Measurements from ENCODE around the gene RTRAF. TPM values are rescaled to one million over a fixed set of nuclear protein-coding genes. Genes with fewer than 3 reads are reported as not detected.

RTRAF gene
- total RNA-seq, 1 donor from 2014 or later = 226 TPM

DNA sequence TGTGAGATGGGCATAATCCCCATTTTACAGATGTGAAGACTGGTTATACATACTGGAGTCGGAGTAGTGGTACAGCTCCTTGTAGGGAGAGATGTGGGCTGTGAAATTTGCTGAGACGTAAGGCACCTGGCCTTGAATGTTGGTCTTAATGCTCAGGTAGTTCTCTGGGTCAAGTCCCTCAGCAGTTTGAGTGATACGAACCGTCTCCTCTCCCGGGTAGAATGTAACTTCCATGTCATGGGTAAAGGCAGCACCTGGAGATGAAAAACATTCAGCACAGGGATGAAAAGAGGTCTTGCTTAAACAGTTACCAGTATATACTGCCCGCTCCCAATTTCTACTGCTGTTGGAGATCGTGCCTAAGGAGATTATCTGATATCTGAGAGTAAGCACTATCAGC lies 51.3 kb downstream of the RTRAF start:
- Mint-ChIP-seq H3K9me3 (peaks cover 14% of the 10 kb centered on the region), H3K27ac (no peak overlapping the region), H3K27me3 (peaks cover 23% of the 10 kb centered on the region), H3K4me3 (no peak overlapping the region), H3K4me1 (peaks cover 7% of the 10 kb centered on the region), H3K36me3 (ENCODE audit: low read depth) (no peaks in the 10 kb centered on the region)
- no peak for DNase-seq
- intact Hi-C loops (cut with micrococcal nuclease) = no loop called here

DNA sequence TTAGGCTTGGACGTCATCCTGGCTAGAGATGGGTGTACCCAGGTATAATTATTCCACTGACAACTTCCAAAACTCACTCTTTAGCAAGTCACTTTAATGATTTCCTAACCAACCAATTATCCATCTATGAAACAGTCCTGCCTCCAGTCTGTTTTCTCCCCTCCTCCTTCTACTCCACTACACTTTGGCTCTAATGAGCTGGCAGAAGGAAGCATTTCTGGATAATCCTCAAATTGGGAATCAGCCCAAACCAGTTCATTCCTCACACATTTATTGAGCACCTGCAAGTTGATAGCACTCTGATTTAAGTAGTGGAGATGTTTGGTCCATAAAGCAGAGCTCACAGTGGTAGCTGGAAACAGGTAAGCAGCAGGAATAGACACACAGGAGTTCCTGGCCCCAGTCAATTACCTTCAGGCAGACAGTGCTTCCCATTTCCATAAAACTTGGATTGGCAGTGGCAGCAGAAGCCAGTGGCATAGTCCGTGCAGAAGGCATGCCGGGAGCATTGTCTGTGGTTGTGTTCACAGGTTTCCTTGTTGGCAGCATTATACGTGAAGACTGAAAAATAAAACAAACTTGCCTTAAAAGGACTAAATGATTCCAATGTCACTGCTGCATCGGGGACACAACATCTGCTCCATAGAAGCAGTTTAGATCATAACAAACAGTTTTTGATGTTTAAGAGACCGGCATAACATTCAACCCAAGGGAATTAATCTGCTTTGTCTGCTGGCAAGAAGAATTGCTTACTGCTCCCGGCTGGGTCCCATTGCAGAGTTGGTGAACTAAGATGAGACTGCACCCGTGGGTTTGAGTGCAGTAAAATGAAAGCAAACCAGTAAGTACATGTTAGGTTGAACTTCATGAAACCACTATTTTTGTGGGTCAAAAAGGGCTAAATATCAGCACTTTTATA lies 53.3 kb downstream of the RTRAF start:
- no peak for DNase-seq
- no peak overlapping the region for H3K27ac Mint-ChIP-seq
- peaks cover 13% of the 10 kb centered on the region for H3K4me1 Mint-ChIP-seq
- peaks cover 8% of the 10 kb centered on the region for H3K9me3 Mint-ChIP-seq
- H3K36me3 Mint-ChIP-seq (ENCODE audit: low read depth) = no peaks in the 10 kb centered on the region
- peaks cover 18% of the 10 kb centered on the region for H3K27me3 Mint-ChIP-seq
- H3K4me3 Mint-ChIP-seq = no peak overlapping the region
- intact Hi-C loops (cut with micrococcal nuclease) = no loop called here

GRCh38 chr14:52043690-52044089 lies 54.3 kb downstream of the RTRAF start:
- Mint-ChIP-seq H3K4me3 (no peak overlapping the region), H3K27me3 (peaks cover 7% of the 10 kb centered on the region), H3K36me3 (ENCODE audit: low read depth) (no peaks in the 10 kb centered on the region), H3K27ac (no peak overlapping the region), H3K4me1 (peaks cover 13% of the 10 kb centered on the region), H3K9me3 (no peaks in the 10 kb centered on the region)
- intact Hi-C loops (cut with micrococcal nuclease) = no loop called here
- peak; percentile 72 for DNase-seq

DNA sequence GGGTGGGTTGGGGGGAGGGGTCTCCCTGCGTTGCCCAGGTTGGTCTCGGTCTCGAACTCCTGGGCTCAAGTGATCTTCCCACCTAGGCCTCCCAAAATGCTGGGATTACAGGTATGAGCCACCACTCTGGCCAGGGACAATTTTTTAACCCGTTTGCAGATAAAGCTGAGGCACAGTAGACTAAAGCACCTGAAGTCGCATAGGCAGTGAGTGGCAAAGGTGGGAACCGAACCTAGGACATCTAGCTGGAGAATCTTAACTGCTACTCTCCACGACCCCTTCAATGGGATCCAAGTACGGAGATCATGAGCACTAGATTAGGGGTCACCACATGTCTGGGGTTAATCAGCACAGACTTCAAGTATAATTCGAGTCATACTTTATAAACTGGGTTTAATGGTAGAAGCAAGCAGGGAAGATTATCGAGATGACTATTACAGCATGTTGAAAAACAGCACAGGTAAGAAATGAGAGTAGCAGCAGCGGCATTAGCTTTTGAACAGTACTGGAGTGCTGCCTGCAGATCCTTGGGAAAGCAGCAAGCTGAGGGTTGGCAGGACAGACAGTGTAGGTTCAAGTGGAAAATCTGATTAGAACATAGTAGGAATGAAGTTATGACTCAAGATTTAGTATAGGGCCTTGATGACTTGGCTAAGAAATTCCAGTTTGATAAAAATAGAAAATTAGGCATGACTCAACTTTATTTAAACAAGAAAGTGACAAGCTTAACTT lies 55.6 kb downstream of the RTRAF start:
- H3K36me3 Mint-ChIP-seq (ENCODE audit: low read depth) = no peaks in the 10 kb centered on the region
- H3K4me1 Mint-ChIP-seq = peaks cover 13% of the 10 kb centered on the region
- intact Hi-C loops (cut with micrococcal nuclease) = no loop called here
- H3K4me3 Mint-ChIP-seq = no peak overlapping the region
- no peak for DNase-seq
- peaks cover 4% of the 10 kb centered on the region for H3K27me3 Mint-ChIP-seq
- no peaks in the 10 kb centered on the region for H3K9me3 Mint-ChIP-seq
- no peak overlapping the region for H3K27ac Mint-ChIP-seq

GRCh38 chr14:52046376-52046917 lies 57.1 kb downstream of the RTRAF start:
- intact Hi-C loops (cut with micrococcal nuclease) = no loop called here

DNA sequence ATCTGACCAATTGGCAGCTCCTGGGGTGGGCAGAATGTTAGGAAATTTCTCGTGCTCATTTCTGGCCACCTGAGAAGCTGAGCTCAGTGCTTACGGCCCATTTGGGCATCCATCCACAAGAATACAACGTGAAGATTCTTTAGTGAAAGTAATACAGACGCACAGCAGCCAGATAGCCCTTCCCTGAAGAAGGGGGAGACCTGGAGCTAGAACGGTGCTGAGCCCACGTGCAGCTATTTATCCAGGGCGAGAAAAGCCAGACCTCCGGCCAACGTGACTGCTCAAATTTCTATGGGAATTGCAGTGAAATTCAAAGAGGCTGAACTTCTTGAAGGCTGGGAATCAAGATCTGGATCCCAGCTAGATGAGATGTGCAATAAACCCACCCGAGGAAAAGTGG lies 58.8 kb downstream of the RTRAF start:
- peaks cover 13% of the 10 kb centered on the region for H3K4me1 Mint-ChIP-seq
- H3K36me3 Mint-ChIP-seq (ENCODE audit: low read depth) = no peaks in the 10 kb centered on the region
- H3K4me3 Mint-ChIP-seq = no peak overlapping the region
- peaks cover 15% of the 10 kb centered on the region for H3K27me3 Mint-ChIP-seq
- intact Hi-C loops (cut with micrococcal nuclease) = no loop called here
- H3K27ac Mint-ChIP-seq = no peak overlapping the region
- no peaks in the 10 kb centered on the region for H3K9me3 Mint-ChIP-seq
- no peak for DNase-seq

More at GRCh38 chr14:52046376-52046917, 57.1 kb downstream of the RTRAF start:
- H3K27me3 Mint-ChIP-seq = peaks cover 6% of the 10 kb centered on the region
- DNase-seq = no peak
- no peaks in the 10 kb centered on the region for H3K36me3 Mint-ChIP-seq (ENCODE audit: low read depth)
- peaks cover 13% of the 10 kb centered on the region for H3K4me1 Mint-ChIP-seq
- no peak overlapping the region for H3K4me3 Mint-ChIP-seq
- H3K27ac Mint-ChIP-seq = no peak overlapping the region
- H3K9me3 Mint-ChIP-seq = no peaks in the 10 kb centered on the region

GRCh38 chr14:52048641-52049204 lies 59.4 kb downstream of the RTRAF start:
- Mint-ChIP-seq H3K9me3 (no peaks in the 10 kb centered on the region), H3K4me1 (peaks cover 13% of the 10 kb centered on the region), H3K27ac (peak overlapping the region; percentile 16), H3K27me3 (peaks cover 15% of the 10 kb centered on the region), H3K36me3 (ENCODE audit: low read depth) (no peaks in the 10 kb centered on the region), H3K4me3 (no peak overlapping the region)
- DNase-seq = no peak
- intact Hi-C loops (cut with micrococcal nuclease) = no loop called here

DNA sequence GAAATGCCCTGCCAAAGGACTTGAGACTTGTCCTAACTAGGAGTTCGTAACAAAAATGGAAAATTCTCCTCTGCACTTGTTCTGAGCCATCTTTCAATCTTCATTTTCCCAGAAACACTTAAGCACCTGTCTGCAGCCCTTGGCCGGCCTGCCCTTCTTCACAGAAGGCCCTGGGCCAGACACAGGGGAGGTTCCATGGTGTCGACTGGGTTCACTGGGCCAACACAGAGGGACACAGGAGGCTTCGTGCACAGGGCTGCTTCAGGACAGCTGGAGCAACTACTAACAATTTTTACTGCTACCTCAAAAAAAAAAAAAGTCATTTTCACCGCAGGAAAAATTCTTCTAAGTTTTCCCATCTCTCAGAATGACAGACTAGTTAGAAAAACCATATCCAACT lies 59.9 kb downstream of the RTRAF start:
- Mint-ChIP-seq H3K9me3 (no peaks in the 10 kb centered on the region), H3K4me3 (no peak overlapping the region), H3K27me3 (peaks cover 18% of the 10 kb centered on the region), H3K36me3 (ENCODE audit: low read depth) (no peaks in the 10 kb centered on the region), H3K27ac (no peak overlapping the region), H3K4me1 (peaks cover 13% of the 10 kb centered on the region)
- intact Hi-C loops (cut with micrococcal nuclease) = no loop called here
- DNase-seq = no peak

GRCh38 chr14:52049721-52050588 lies 60.6 kb downstream of the RTRAF start:
- peaks cover 12% of the 10 kb centered on the region for H3K4me1 Mint-ChIP-seq
- peaks cover 3% of the 10 kb centered on the region for H3K9me3 Mint-ChIP-seq
- intact Hi-C loops (cut with micrococcal nuclease) = no loop called here
- peaks cover 20% of the 10 kb centered on the region for H3K27me3 Mint-ChIP-seq
- no peak overlapping the region for H3K4me3 Mint-ChIP-seq
- no peak for DNase-seq
- no peak overlapping the region for H3K27ac Mint-ChIP-seq
- no peaks in the 10 kb centered on the region for H3K36me3 Mint-ChIP-seq (ENCODE audit: low read depth)

GRCh38 chr14:52051251-52051650 lies 61.9 kb downstream of the RTRAF start:
- intact Hi-C loops (cut with micrococcal nuclease) = no loop called here
- Mint-ChIP-seq H3K27ac (no peak overlapping the region), H3K27me3 (peaks cover 28% of the 10 kb centered on the region), H3K36me3 (ENCODE audit: low read depth) (no peaks in the 10 kb centered on the region), H3K9me3 (peaks cover 4% of the 10 kb centered on the region), H3K4me1 (peaks cover 5% of the 10 kb centered on the region), H3K4me3 (no peak overlapping the region)
- DNase-seq = no peak

DNA sequence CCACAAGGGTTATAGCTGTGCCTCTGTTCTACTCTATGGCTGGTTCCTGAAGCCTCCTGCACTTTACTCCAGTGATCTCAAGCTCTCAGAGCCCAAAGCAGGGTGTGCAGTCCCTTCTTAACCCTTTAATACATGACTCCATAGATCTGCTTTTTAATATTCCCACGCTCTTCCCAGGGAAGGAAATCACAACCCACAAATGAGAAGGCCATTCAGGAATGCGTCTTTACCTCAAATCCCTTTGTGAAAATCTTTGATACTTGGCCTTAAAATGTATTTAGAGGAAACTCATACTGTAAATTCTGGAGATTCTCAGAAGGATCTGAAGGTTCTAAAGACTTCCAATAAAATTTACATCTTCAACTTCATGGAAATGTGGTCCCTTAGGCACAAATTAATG lies 62.5 kb downstream of the RTRAF start:
- DNase-seq = no peak
- Mint-ChIP-seq H3K36me3 (ENCODE audit: low read depth) (no peaks in the 10 kb centered on the region), H3K4me1 (peaks cover 5% of the 10 kb centered on the region), H3K27me3 (peaks cover 28% of the 10 kb centered on the region), H3K9me3 (peaks cover 4% of the 10 kb centered on the region), H3K4me3 (no peak overlapping the region), H3K27ac (no peak overlapping the region)
- intact Hi-C loops (cut with micrococcal nuclease) = no loop called here

GRCh38 chr14:52052288-52052943 lies 63.1 kb downstream of the RTRAF start:
- no peak overlapping the region for H3K4me3 Mint-ChIP-seq
- no peaks in the 10 kb centered on the region for H3K36me3 Mint-ChIP-seq (ENCODE audit: low read depth)
- intact Hi-C loops (cut with micrococcal nuclease) = no loop called here
- H3K9me3 Mint-ChIP-seq = peaks cover 4% of the 10 kb centered on the region
- no peak for DNase-seq
- H3K27ac Mint-ChIP-seq = no peak overlapping the region
- H3K27me3 Mint-ChIP-seq = peaks cover 28% of the 10 kb centered on the region
- peaks cover 1% of the 10 kb centered on the region for H3K4me1 Mint-ChIP-seq

DNA sequence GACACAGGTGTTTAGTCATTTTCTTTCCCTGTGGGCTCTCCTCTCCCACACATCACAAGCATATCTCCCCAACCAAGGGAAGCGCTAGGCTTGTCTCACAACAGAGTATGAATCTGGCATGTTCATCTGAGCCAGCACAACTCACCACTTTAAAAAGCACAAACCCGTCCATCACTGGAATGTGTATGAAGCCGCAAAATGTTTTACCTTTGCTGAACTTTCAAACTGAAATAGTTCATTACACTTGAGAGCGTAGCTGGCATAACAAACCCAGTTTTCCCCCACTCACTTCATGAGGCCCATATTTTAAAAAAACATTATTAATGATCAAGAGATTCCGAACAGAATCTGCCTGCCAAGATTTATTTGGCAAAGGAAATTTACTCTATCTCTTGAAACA lies 63.7 kb downstream of the RTRAF start:
- H3K9me3 Mint-ChIP-seq = peaks cover 4% of the 10 kb centered on the region
- H3K4me1 Mint-ChIP-seq = no peaks in the 10 kb centered on the region
- H3K27me3 Mint-ChIP-seq = peaks cover 28% of the 10 kb centered on the region
- H3K36me3 Mint-ChIP-seq (ENCODE audit: low read depth) = no peaks in the 10 kb centered on the region
- H3K4me3 Mint-ChIP-seq = no peak overlapping the region
- DNase-seq = no peak
- H3K27ac Mint-ChIP-seq = no peak overlapping the region
- intact Hi-C loops (cut with micrococcal nuclease) = no loop called here
